ENCODE results near the gene B4GALNT4. TPM values are rescaled to one million over a fixed set of nuclear protein-coding genes. Genes with fewer than 3 reads are reported as not detected.

B4GALNT4 gene
- total and polyA plus RNA-seq, 2 of the 8 experiments (the other 6 are each of a cell fraction or from before 2014, with no cell fraction given), result 40.9 to 76.3 TPM

GRCh38 chr11:417652-418342, 48.5 kb downstream of the B4GALNT4 start (continued):
- TF ChIP-seq, protein P1, sequence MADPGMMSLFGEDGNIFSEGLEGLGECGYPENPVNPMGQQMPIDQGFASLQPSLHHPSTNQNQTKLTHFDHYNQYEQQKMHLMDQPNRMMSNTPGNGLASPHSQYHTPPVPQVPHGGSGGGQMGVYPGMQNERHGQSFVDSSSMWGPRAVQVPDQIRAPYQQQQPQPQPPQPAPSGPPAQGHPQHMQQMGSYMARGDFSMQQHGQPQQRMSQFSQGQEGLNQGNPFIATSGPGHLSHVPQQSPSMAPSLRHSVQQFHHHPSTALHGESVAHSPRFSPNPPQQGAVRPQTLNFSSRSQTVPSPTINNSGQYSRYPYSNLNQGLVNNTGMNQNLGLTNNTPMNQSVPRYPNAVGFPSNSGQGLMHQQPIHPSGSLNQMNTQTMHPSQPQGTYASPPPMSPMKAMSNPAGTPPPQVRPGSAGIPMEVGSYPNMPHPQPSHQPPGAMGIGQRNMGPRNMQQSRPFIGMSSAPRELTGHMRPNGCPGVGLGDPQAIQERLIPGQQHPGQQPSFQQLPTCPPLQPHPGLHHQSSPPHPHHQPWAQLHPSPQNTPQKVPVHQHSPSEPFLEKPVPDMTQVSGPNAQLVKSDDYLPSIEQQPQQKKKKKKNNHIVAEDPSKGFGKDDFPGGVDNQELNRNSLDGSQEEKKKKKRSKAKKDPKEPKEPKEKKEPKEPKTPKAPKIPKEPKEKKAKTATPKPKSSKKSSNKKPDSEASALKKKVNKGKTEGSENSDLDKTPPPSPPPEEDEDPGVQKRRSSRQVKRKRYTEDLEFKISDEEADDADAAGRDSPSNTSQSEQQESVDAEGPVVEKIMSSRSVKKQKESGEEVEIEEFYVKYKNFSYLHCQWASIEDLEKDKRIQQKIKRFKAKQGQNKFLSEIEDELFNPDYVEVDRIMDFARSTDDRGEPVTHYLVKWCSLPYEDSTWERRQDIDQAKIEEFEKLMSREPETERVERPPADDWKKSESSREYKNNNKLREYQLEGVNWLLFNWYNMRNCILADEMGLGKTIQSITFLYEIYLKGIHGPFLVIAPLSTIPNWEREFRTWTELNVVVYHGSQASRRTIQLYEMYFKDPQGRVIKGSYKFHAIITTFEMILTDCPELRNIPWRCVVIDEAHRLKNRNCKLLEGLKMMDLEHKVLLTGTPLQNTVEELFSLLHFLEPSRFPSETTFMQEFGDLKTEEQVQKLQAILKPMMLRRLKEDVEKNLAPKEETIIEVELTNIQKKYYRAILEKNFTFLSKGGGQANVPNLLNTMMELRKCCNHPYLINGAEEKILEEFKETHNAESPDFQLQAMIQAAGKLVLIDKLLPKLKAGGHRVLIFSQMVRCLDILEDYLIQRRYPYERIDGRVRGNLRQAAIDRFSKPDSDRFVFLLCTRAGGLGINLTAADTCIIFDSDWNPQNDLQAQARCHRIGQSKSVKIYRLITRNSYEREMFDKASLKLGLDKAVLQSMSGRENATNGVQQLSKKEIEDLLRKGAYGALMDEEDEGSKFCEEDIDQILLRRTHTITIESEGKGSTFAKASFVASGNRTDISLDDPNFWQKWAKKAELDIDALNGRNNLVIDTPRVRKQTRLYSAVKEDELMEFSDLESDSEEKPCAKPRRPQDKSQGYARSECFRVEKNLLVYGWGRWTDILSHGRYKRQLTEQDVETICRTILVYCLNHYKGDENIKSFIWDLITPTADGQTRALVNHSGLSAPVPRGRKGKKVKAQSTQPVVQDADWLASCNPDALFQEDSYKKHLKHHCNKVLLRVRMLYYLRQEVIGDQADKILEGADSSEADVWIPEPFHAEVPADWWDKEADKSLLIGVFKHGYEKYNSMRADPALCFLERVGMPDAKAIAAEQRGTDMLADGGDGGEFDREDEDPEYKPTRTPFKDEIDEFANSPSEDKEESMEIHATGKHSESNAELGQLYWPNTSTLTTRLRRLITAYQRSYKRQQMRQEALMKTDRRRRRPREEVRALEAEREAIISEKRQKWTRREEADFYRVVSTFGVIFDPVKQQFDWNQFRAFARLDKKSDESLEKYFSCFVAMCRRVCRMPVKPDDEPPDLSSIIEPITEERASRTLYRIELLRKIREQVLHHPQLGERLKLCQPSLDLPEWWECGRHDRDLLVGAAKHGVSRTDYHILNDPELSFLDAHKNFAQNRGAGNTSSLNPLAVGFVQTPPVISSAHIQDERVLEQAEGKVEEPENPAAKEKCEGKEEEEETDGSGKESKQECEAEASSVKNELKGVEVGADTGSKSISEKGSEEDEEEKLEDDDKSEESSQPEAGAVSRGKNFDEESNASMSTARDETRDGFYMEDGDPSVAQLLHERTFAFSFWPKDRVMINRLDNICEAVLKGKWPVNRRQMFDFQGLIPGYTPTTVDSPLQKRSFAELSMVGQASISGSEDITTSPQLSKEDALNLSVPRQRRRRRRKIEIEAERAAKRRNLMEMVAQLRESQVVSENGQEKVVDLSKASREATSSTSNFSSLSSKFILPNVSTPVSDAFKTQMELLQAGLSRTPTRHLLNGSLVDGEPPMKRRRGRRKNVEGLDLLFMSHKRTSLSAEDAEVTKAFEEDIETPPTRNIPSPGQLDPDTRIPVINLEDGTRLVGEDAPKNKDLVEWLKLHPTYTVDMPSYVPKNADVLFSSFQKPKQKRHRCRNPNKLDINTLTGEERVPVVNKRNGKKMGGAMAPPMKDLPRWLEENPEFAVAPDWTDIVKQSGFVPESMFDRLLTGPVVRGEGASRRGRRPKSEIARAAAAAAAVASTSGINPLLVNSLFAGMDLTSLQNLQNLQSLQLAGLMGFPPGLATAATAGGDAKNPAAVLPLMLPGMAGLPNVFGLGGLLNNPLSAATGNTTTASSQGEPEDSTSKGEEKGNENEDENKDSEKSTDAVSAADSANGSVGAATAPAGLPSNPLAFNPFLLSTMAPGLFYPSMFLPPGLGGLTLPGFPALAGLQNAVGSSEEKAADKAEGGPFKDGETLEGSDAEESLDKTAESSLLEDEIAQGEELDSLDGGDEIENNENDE (IDR thresholded peaks at IDR 0.05; ENCODE audit: insufficient replicate concordance, low read length), result no peak
- TF ChIP-seq ATF3 (IDR thresholded peaks at IDR 0.05; ENCODE audit: insufficient read depth, low read depth, low read length), result no peak

All from H1 (cell line).